Effector memory CD4-positive, alpha-beta T cell (primary cell): Measurements from ENCODE around the gene FAAP20.

Source experiments
- DNase-seq, 3 donors: peaks; one replicate each; pipeline ENCODE4 v3.0.0-alpha.2; 2020
- H3K27ac ChIP-seq: 2 replicates; pipeline ENCODE4 v1.7.0; 2013; ENCODE audit warnings: mild to moderate bottlenecking, low read length, moderate library complexity; ENCODE audit not compliant: insufficient read depth, poor library complexity, severe bottlenecking
- H3K27me3 ChIP-seq: replicated peaks from 2 replicates; pipeline ENCODE4 v1.7.0; 2013; ENCODE audit warnings: mild to moderate bottlenecking, low read length; ENCODE audit not compliant: insufficient read depth, control insufficient read depth, poor library complexity, severe bottlenecking
- H3K36me3 ChIP-seq: 2 replicates; pipeline ENCODE4 v1.7.0; 2013; ENCODE audit warnings: mild to moderate bottlenecking, low read length, moderate library complexity; ENCODE audit not compliant: control insufficient read depth, insufficient read depth
- H3K4me1 ChIP-seq: 2 replicates; pipeline ENCODE4 v1.7.0; 2013; ENCODE audit warnings: low read length, mild to moderate bottlenecking; ENCODE audit not compliant: control insufficient read depth, insufficient read depth, poor library complexity, severe bottlenecking
- H3K4me3 ChIP-seq: 2 replicates; pipeline ENCODE4 v1.7.0; 2013; ENCODE audit warnings: low read length, low read depth, mild to moderate bottlenecking; ENCODE audit not compliant: insufficient read depth, poor library complexity, severe bottlenecking
- H3K9me3 ChIP-seq: 2 replicates; pipeline ENCODE4 v1.7.0; 2013; ENCODE audit warnings: mild to moderate bottlenecking, low read length, moderate library complexity; ENCODE audit not compliant: control insufficient read depth

FAAP20 gene

DNA sequence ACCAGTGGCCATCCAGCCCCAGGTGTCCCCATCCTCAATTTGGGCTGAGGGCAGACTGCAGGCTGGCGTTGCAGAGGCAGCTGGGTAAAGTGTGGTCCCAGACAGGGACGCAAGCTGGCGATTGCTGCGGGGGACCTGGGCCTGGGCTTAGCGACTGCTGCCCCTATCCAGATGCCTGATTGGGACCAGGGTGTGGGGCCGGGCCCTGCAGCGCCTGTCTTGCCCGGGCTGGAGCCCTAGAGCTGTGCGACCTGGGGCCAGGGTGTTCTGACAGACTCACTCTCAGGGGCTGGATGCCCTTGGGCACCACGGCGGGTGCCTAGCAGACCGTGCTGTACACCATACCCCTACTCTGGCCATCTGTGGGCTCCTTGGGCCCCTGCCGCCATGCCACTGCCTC lies 16.2 kb upstream of the FAAP20 start:
- Histone ChIP-seq H3K27me3 (no peaks in the 10 kb centered on the region), H3K4me1 (peaks cover 15% of the 10 kb centered on the region), H3K9me3 (no peaks in the 10 kb centered on the region), H3K36me3 (no peaks in the 10 kb centered on the region), H3K4me3 (no peak overlapping the region), H3K27ac (no peak overlapping the region)
- no peak for DNase-seq

DNA sequence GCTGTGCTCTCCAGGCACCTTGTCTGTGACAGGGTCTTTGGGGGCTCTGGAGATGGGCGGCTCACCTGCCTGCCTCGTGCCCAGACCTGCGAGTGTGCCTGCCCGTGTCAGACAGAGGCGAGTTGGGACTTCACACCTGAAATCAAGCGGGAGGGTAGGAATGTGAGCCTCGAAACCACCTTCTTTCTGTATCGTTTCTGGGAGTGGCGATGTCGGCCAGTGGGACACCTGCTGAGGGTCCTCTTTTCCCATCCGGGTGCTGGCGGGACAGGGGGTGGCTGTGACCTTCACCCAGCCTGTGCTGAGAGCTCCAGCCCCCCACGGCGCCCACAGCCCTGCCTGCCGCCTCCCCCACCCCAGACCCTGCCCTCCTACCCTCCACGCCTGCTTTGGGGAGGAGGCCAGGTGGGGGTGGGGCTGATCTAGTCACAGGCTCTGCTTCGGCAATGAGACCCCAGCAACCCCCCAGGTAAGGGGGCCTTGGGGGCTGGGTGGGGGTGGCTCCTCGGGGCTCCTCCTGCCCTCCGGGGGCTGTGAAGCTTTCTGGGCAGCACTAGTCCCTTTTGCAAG lies 15.6 kb upstream of the FAAP20 start:
- Histone ChIP-seq H3K27me3 (no peaks in the 10 kb centered on the region), H3K9me3 (no peaks in the 10 kb centered on the region), H3K4me1 (peaks cover 20% of the 10 kb centered on the region), H3K4me3 (no peak overlapping the region), H3K27ac (no peak overlapping the region), H3K36me3 (no peaks in the 10 kb centered on the region)
- DNase-seq: no peak

DNA sequence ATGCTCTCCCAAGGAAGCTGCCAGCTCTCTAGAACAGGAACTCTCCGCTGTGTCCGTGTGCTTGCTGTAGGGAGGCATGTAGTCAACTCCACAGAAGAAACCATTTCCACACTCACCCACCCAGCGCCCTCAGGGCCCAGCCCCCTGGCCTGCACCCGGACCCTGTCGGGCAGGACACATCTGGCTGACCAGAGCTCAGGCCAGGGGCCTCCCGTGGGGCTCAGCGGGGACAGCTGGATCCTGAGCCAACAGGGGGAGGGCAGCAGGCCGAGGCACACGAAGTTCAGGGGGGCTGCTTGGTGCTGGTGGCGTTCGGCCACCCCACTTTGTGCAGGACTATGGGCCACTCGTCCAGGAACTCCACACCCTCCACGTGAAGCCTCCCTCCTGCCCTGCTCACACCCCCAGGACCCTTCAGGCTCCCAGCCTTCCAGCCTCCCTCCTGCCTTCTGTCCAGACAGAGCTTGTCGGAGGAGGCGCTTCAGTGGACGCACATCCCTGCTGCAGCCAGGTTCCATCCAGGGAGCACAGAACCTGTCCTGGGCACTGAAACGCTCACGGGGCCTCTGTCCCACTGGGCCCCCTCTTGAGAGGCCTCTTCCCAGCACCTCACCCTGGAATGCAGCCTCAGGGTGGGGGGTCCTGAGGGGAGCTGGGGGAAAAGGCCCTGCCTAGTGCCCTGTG lies 15.0 kb upstream of the FAAP20 start:
- no peak overlapping the region for H3K4me3 ChIP-seq
- H3K27me3 ChIP-seq: no peaks in the 10 kb centered on the region
- H3K4me1 ChIP-seq: peaks cover 22% of the 10 kb centered on the region
- no peak for DNase-seq
- H3K36me3 ChIP-seq: no peaks in the 10 kb centered on the region
- no peaks in the 10 kb centered on the region for H3K9me3 ChIP-seq
- no peak overlapping the region for H3K27ac ChIP-seq

DNA sequence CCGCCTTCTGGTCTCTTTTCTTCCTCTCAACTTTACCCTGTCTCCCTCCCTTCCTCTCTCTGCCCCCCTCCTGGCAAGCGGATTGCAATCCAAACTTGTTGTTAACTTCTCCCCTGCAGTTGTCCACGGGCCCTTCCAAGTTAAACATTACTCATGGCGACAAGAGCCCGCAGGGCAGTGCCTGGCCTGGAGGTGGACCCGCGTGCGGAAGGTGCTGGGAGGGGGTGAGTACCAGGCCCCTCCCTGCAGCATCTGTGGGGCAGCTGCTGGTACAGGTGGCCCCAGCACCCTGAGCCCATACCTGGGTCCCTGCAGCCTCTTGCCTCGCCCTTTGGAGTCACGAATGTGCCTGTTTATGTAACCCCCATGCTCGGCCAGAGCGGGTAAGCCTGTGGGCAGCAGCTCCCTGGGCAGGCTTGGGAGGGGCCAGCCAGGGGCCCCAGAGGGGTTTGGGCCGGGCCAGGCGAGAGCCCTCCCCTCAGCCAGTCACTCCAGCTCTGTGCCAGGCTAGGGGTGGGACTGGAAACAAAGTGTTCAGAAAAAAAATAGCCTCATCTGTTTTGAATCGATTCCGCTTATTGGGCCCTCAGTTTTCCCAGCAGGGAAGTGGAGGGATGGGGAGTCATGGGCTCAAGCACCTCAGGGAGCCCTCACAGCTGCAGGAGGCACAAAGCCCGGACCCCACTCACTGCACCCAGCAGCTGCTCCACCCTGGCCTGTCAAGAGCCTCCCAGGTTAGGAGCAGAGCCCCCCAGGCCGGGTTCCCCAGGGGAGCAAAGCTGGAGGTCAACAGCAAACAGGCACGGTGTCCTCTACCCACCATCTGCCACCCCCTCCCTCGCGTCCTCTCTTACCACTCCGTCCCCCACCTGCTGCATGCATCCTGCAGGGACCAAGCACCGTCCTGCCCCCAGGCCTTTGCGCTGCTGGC lies 14.0 kb upstream of the FAAP20 start:
- Histone ChIP-seq H3K36me3 (no peaks in the 10 kb centered on the region), H3K4me3 (no peak overlapping the region), H3K27ac (no peak overlapping the region), H3K27me3 (no peaks in the 10 kb centered on the region), H3K9me3 (no peaks in the 10 kb centered on the region), H3K4me1 (peaks cover 25% of the 10 kb centered on the region)
- no peak for DNase-seq

DNA sequence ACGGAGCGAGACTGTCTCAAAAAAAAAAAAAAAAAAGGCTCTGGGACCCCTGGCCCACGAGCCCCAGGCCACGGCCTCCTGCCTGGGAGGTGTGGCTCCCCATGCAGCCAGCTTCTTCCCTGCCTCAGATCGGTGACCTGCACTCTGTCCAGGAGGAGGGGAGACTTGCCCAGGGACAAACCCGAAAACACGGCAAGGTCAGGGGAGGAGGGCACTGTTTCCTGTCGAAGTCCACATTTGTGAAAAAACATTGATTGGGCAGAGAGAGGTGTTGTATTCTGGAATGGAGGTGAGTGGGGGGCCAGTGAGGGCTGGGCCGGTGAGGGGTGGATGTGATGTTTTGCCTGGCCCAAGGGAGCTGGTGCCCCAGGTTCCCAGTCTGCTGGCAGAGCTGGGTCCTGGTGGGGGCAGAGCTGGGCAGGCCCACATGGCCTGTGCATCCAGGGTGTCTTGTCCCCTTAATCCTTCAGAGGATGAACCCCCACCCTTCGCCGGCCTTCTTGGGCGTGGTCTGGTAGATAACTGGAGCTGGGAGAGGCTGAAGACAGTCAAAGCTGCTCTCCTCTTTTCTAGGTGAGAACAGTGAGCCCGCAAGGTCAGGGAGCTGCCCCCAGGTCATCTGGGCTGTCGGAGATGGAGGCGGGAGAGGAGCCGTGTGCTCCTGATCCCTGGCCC lies 12.4 kb upstream of the FAAP20 start:
- Histone ChIP-seq H3K4me1 (peaks cover 13% of the 10 kb centered on the region), H3K27me3 (no peaks in the 10 kb centered on the region), H3K27ac (no peak overlapping the region), H3K9me3 (no peaks in the 10 kb centered on the region), H3K4me3 (no peak overlapping the region), H3K36me3 (no peaks in the 10 kb centered on the region)
- no peak for DNase-seq

DNA sequence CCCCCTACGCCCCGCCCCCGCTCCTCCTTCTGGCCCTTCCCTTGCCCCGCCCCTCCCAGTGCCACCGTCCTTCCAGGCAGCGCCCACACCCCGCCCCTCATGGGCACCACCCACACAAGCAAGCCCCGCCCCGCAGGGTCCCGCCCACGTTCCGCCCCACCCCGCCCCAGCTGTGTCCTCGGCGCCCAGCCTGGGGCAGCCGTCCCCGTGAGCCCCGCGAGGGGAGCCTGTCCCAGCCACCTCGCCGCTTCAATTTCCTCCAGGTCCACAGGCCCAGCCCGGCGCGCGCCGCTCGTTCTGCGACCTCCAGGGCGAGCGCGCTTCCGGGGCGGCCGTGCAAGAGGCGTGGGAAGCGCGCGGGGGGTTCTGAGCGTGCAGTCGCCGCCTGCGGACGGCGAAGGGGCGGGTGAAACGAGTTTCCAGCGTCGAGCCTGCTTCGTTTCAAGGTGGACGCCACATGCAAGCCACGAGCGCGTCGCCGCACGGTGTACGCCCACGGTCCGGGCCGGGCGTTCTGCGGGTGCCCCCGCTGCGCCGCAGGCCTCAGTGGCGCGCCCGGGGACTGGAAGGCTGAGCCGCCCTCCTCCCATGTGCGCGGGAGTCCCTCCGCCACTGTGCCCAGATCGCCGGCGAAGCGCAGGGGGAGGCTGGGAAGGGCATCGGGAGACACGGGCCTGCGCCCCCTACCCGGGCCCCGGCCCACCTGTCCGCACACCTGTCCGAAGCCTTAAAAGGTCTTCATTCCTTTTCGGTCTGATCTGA lies 10.8 kb upstream of the FAAP20 start:
- DNase-seq: peak; percentile 90 to 96 (median 93)

DNA sequence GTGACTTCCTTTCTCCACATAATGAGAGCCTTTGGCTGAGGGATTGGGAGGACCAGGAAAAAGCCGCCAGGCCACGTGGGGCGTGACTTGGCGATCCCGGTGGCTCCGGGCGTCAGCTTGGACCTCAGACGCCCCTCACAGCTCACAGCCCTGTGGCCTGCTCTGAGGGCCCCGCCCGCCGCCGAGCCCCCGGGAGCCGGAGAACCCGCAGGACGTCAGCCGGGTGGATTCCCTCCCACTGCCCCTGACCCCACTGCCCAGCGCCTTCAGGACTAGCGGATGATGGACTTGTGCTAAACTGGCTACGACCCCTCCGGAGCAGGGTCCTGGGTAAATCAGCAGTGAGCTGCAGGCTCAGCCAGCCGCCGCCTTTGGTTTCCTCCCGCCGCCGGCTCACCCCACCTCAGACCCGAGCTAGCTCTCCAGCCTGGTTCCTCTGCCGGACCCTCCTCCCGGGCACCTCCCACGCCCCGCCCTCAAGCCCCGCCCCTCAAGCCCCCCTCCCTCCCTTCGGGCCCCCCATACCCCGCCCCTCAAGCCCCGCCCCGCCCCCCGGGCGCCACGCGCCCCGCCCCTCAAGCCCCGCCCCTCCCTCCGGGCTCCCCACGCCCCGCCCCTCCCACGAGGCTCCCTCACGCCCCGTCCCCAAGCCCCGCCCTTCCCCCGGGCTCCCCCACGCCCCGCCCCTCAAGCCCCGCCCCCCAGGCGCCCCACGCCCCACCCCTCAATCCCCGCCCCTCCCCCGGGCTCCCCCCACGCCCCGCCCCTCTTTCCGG lies 10.0 kb upstream of the FAAP20 start:
- Histone ChIP-seq H3K27me3 (no peaks in the 10 kb centered on the region), H3K36me3 (no peaks in the 10 kb centered on the region), H3K9me3 (no peaks in the 10 kb centered on the region), H3K27ac (no peak overlapping the region), H3K4me3 (peak overlapping the region; percentile 25), H3K4me1 (peaks cover 13% of the 10 kb centered on the region)
- DNase-seq: no peak

More for the DNA sequence above, 10.8 kb upstream of the FAAP20 start:
- H3K9me3 ChIP-seq: no peaks in the 10 kb centered on the region
- peak overlapping the region; percentile 37 for H3K27ac ChIP-seq
- no peaks in the 10 kb centered on the region for H3K27me3 ChIP-seq
- peak overlapping the region; percentile 58 for H3K4me3 ChIP-seq
- peaks cover 13% of the 10 kb centered on the region for H3K4me1 ChIP-seq
- H3K36me3 ChIP-seq: no peaks in the 10 kb centered on the region

DNA sequence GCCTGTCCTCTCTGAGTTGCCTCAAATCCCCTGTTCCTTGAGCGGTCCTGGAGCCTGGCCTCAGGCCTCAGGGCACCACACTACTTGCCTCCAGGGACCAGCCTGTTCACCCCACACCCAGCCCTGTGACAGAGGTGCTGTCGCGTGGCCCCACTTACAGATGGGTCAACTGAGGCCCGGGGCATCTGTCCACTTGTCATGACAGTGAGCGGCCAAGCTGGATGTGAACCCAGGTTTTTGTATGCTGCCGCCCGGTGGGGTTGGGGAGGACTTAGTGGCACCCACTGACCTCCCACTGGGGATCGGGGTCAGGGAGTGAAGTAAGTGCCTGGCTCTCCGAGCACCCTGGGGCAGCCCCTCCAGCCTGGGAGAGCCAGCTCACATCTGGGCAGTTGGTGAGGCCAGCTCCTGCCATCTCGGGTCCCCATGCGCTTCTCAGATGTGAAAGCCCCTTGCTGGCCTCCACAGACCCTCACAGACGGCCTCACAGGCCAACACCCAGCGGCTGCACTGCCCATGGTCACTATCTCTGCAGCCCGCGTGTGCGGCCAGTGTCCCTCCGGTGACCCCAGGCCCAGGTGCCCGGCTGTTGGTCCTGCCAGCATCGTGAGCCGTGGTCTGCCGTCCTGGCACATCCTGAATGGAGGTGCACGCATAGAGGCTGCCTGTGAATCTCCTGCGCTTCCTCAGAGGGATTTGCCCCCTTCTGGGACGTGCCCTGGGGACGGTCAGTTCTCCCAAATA lies 9.3 kb upstream of the FAAP20 start:
- H3K27ac ChIP-seq: no peak overlapping the region
- no peak for DNase-seq

More for the DNA sequence above, 9.3 kb upstream of the FAAP20 start:
- Histone ChIP-seq H3K36me3 (no peaks in the 10 kb centered on the region), H3K27me3 (no peaks in the 10 kb centered on the region), H3K4me1 (peaks cover 21% of the 10 kb centered on the region), H3K4me3 (no peak overlapping the region), H3K9me3 (no peaks in the 10 kb centered on the region)
